Suppressor macrophage treated with lipopolysaccharide for 4 hours (primary cell): ENCODE results near the gene RRP1B.
"Not testable (repeated sequence)": the region's sequence is repeated elsewhere in the genome, so short reads cannot be mapped to it uniquely, and the experiment has no call there.

Experiments
- DNase-seq: peaks from one replicate; pipeline ENCODE4 v3.0.0-alpha.2; 2020

RRP1B gene

GRCh38 chr21:43702785-43703034, 43.4 kb downstream of the RRP1B start:
- DNase-seq = no peak

GRCh38 chr21:43703035-43703880, 43.9 kb downstream of the RRP1B start:
- no peak for DNase-seq

- DNase-seq = no peak
These were observed 48.1 kb downstream of the RRP1B start for GRCh38 chr21:43707462-43707861.

DNA sequence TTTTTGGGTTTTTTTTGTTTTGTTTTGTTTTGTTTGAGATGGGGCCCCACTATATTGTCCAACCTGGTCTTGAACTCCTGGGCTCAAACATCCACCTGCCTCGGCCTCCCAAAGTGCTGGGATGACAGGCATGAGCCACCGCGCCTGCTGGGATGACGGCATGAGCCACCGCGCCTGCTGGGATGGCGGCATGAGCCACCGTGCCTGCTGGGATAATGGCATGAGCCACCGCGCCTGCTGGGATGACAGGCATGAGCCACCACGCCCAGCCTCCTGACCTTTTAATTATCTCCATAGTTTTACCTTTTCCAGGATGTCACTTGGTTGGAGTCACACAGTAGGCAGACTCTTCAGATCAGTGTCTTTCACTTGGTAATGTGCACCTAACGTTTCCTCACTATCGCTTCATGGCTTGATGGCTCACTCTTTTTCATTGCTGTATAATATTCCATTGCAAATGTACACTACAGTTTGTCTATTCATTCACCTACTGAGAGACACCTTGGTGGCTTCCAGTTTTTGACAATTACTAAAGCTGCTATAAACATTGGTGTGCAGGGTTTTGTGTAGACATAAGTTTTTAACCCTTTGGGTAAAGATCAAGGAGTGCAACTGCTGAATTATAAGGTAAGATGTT, 49.5 kb downstream of the RRP1B start:
- DNase-seq = no peak

- DNase-seq = no peak
These were observed 53.0 kb downstream of the RRP1B start for GRCh38 chr21:43712268-43712942.

DNA sequence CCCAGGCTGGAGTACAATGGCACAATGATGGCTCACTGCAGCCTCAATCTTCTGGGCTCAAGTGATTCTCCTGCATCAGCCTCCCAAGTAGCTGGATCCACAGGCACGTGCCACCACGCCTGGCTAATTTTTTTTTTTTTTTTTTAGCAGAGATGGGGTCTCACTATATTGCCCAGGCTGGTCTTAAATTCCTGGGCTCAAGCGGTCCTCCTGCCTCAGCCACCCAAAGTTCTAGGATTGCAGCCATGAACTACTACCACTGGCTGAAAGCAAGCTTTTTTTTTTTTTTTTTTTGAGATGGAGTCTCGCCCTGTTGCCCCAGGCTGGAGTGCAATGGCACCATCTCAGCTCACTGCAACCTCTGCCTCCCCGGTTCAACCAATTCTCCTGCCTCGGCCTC, 53.8 kb downstream of the RRP1B start:
- not testable (repeated sequence) for DNase-seq

DNA sequence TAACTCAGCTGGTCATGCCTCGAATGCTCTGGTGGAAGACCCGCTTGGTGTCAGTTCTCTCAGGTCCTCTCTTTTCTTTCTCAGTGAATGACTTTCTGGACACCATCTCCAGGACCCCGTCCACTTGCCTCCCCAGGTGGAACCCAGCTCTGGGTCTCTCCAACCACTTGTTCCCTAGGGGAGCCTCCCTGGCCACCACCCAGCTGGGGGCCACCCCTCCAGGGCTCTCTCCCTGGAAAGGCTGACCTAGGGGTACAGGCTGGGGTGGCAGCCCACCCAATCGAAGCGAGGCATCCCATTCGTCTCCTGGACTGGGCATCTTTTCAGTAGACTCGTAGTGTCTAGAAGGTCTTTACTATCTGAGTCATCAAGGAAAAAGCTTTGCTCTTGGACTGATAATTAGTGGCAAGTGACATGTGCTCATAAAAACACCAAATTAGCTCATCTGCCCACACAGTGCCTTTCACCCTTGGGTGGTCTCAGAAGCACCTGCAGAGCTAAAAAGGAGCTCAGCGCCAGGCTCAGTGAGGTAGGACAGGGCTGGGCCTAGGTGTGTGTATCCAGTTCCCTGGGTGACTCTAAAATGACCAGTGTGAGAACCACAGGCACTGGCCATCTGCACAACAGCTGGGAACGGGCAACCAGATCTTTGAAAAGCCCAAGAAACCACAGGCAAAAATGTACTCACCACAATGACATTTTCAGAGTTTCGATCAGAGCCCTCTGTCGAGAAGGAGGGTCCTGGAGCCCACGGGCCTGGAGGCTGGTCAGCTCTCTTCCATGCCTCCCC, 57.2 kb downstream of the RRP1B start:
- no peak for DNase-seq

DNA sequence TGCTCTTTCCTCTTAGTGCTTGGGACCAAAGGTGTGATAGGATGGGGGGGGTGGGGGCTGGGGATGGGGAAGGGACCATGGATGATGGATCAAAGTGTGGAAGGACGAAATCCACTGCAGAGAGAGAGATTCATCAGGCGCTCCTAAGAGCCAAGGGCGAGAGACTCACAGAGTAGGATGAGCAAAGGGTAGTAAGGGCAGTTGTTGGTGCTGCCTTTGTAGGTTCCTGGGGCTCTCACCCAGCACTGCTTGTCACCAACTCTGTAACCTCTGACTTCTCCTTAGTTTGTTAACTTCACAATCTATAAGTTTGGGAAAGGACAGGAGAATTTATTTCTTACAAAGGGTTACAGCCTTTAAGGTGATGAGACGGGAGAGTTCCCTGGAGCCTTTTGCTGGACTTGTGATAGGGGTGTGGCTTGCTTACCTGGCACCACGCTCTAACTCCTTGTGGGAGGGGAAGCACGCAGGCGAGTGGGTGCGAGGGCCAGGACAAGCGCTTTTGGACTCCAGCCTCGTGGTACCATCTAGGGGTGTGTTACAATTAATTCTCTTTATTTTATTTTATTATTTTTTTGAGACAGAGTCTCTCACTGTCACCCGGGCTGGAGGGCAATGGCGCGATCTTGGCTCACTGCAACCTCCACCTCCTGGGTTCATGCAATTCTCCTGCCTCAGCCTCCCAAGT, 58.0 kb downstream of the RRP1B start:
- no peak for DNase-seq

GRCh38 chr21:43717967-43718871, 58.9 kb downstream of the RRP1B start:
- DNase-seq = no peak

GRCh38 chr21:43718872-43719747, 59.8 kb downstream of the RRP1B start, which contains the start of gene PDXK:
TSS of gene PDXK (plus strand) at chr21:43719129. CDS start at chr21:43719295, 166 bp downstream.
- peak; percentile 97 for DNase-seq

GRCh38 chr21:43719748-43720538, 60.6 kb downstream of the RRP1B start:
- DNase-seq = peak; percentile 62

- DNase-seq = no peak
These were observed 61.3 kb downstream of the RRP1B start for GRCh38 chr21:43720539-43721166.

- DNase-seq = no peak
These were observed 61.8 kb downstream of the RRP1B start for GRCh38 chr21:43721206-43721605.

DNA sequence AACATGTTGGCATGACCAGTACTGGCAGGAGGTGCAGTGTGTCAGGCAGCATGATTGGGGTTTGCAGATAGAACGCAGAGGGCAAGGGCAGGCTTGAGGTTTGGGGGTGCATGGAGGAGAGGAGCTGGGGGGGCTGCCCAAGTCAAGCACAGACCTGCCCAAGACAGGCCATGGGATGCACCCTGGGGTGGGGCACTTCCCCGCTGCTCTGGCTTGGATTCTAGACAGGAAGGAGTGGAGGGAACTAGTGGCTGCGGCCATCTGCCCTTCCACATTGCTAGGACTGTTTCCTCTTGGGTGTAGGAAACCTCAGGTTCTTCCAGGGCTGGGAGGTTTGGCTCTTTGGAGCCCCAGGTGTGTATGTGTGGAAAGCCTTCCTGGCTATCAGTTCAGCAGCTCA, 62.6 kb downstream of the RRP1B start:
- no peak for DNase-seq

- no peak for DNase-seq
These were observed 64.3 kb downstream of the RRP1B start for GRCh38 chr21:43723648-43724047.

GRCh38 chr21:43726686-43727518, 67.5 kb downstream of the RRP1B start:
- peak; percentile 53 for DNase-seq

DNA sequence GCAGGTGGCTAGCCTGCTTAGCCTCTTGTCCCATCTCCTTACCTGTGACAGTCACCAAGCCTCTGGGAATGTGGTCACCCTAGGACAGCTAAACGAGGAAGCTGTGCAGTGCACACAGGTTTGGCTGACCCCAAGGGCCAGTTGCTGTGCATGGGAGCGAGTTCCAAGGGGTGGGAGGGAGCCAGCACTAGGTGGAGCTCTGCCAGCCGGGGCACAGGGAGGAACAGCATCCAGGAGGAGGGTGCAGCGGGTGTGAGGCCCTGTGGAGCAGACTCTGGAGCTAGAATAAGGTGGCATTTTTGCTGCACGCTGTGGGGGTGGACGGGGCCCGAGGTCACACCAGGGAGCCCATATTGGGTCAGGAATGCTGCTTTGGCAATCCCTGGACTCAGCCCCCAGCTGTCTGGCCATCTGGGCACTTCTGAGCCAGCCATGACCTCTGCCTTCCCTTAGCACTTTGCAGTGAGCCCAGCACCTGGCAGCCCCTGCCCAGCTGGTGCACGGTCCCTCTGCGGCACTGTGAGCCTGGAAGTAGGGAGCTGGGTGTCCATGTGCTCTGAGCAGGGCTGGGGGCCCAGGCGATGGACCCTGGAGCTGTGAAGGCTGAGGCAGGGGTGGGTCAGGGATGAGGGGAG, 68.3 kb downstream of the RRP1B start:
- DNase-seq = no peak

- DNase-seq = no peak
These were observed 68.8 kb downstream of the RRP1B start for GRCh38 chr21:43728154-43728466.
